PC-3 (cell line): ENCODE results near the gene CYFIP2. TPM values are rescaled to one million over a fixed set of nuclear protein-coding genes. Genes with fewer than 3 reads are reported as not detected.

Source experiments
- ATAC-seq: fragments of 200-7000 bp; cut with Tn5 transposase; 2 replicates; pipeline ENCODE4 v1.9.1; 2020; ENCODE audit warnings: mild to moderate bottlenecking, moderate library complexity
- BruUV-seq: library from RNA; stranded (reverse); fragments of 400-500 nt; replicated peaks from 2 replicates; lab custom pipeline; 2021; lab: Mats Ljungman, UMichigan
- CTCF ChIA-PET: fragments of 300-600 bp; sonication (Branson Sonifier 250); formaldehyde crosslinking; loops from one replicate; lab custom pipeline; 2022; ENCODE audit warnings: antibody characterized with exemption; lab: Charles Lee
- POLR2A ChIA-PET: fragments of 300-600 bp; sonication (Branson Sonifier 250); formaldehyde crosslinking; loops from one replicate; lab custom pipeline; 2022; ENCODE audit warnings: antibody characterized with exemption; ENCODE audit not compliant: unreplicated experiment; lab: Charles Lee
- DNase-seq: peaks from one replicate; pipeline ENCODE4 v3.0.0-alpha.2; 2015
- H2AFZ ChIP-seq: fragments of 300-600 bp; sonication (generic); 2 replicates; pipeline ENCODE4 v1.6.0; 2016; ENCODE audit warnings: antibody characterized with exemption, low read length
- H3F3A ChIP-seq: fragments of 300-600 bp; sonication (generic); one replicate; pipeline ENCODE4 v1.6.0; 2017; ENCODE audit warnings: antibody characterized with exemption, low read length, control low read depth, mild to moderate bottlenecking; ENCODE audit not compliant: unreplicated experiment
- H3K27ac ChIP-seq: fragments of 300-600 bp; sonication (generic); 2 replicates; pipeline ENCODE4 v1.5.1; 2016; ENCODE audit warnings: mild to moderate bottlenecking, low read length
- H3K27me3 ChIP-seq: fragments of 300-600 bp; sonication (generic); 2 replicates; pipeline ENCODE4 v1.6.1; 2016; ENCODE audit warnings: low read length, mixed read lengths
- H3K36me3 ChIP-seq: fragments of 300-600 bp; sonication (generic); 2 replicates; pipeline ENCODE4 v1.6.1; 2016; ENCODE audit warnings: low read depth, mixed run types, low read length, mixed read lengths
- H3K4me1 ChIP-seq: fragments of 300-600 bp; sonication (generic); 2 replicates; pipeline ENCODE4 v1.5.1; 2016; ENCODE audit warnings: low read length; ENCODE audit not compliant: insufficient read depth
- H3K4me2 ChIP-seq: fragments of 300-600 bp; sonication (generic); 2 replicates; pipeline ENCODE4 v1.6.0; 2016; ENCODE audit warnings: low read length
- H3K4me3 ChIP-seq: fragments of 300-600 bp; sonication (generic); 2 replicates; pipeline ENCODE4 v1.5.1; 2016; ENCODE audit warnings: mild to moderate bottlenecking, low read length, mixed read lengths
- H3K79me2 ChIP-seq: fragments of 300-600 bp; sonication (generic); 2 replicates; pipeline ENCODE4 v1.6.1; 2017; ENCODE audit warnings: low read length, mixed read lengths
- H3K9ac ChIP-seq: fragments of 300-600 bp; sonication (generic); 2 replicates; pipeline ENCODE4 v1.6.0; 2016; ENCODE audit warnings: mild to moderate bottlenecking, low read length
- H3K9me2 ChIP-seq: fragments of 300-600 bp; sonication (generic); replicated peaks from 2 replicates; pipeline ENCODE4 v1.6.1; 2016; ENCODE audit warnings: mixed run types, low read length, mixed read lengths
- H3K9me3 ChIP-seq: fragments of 300-600 bp; sonication (generic); 2 replicates; pipeline ENCODE4 v1.6.1; 2016; ENCODE audit warnings: low read length, mixed read lengths
- H4K20me1 ChIP-seq: fragments of 300-600 bp; sonication (generic); 2 replicates; pipeline ENCODE4 v1.6.1; 2016; ENCODE audit warnings: low read length, mixed read lengths
- EZH2 ChIP-seq: fragments of 300-600 bp; sonication (generic); IDR thresholded peaks from one replicate; pipeline ENCODE4 v1.6.1; 2017; ENCODE audit warnings: antibody characterized with exemption, mild to moderate bottlenecking, low read length; ENCODE audit not compliant: unreplicated experiment
- EZH2phosphoT487 ChIP-seq: fragments of 300-600 bp; sonication (generic); IDR thresholded peaks from 2 replicates; pipeline ENCODE4 v1.6.1; 2018; ENCODE audit warnings: mild to moderate bottlenecking, antibody characterized with exemption, low read length, borderline replicate concordance
- intact Hi-C: fragments of 100-400 bp; cut with micrococcal nuclease; formaldehyde crosslinking; loops from 2 replicates; pipeline ENCODE4 v1.9.0; 2023
- total RNA-seq: library from RNA; depleted of rRNA; stranded (reverse); fragments of >200 nt; gene quantifications from 2 replicates; pipeline ENCODE4 v1.2.3, GENCODE V29; 2014
- TF ChIP-seq, protein P1 (sequence below): fragments of 300-600 bp; sonication (generic); conservative IDR thresholded peaks from 2 replicates; pipeline ENCODE4 v1.5.1; 2017; ENCODE audit warnings: antibody characterized with exemption, low read depth, mild to moderate bottlenecking, low read length

Gene CYFIP2
- total RNA-seq, 1 experiment from 2014 or later, result 36.0 TPM

DNA sequence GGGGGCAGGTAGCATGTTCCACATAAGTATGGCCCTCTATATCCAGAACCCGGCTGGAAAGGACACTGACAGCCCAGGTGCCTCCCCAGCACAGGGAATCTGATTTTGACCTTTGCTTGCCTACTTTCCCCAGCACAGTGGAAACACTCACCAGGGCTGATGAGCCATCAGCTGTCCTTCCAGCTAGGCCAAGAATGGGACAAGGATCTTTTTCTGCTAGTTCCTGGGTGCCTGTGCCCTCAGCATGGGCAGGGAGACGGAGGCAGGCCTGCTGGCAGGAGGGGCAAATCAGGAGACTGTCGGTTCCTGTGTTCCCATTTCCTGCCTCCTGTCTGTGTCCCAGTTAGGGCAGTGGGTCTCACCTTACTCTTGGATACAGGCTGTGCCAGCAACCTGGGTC, 1.1 kb downstream of the CYFIP2 start:
- TSS peak; percentile 50 for BruUV-seq
- Histone ChIP-seq H3K4me1 (peaks cover 11% of the 10 kb centered on the region), H3K79me2 (no peaks in the 10 kb centered on the region), H3K9me3 (no peaks in the 10 kb centered on the region), H3K9me2 (no peaks in the 10 kb centered on the region), H3K36me3 (no peaks in the 10 kb centered on the region), H3F3A (no peaks in the 10 kb centered on the region), H2AFZ (peak overlapping the region; percentile 93; the same call in 1 of the 2 replicates), H3K4me3 (peak overlapping the region; percentile 79), H3K27me3 (peaks cover 3% of the 10 kb centered on the region; the same call in 1 of the 2 replicates), H3K9ac (no peak overlapping the region), H3K4me2 (peak overlapping the region; percentile 88), H3K27ac (no peak overlapping the region), H4K20me1 (no peaks in the 10 kb centered on the region)
- CTCF ChIA-PET, result no interaction called here
- POLR2A ChIA-PET, result no interaction called here
- ATAC-seq (no peak), DNase-seq (peak; percentile 32)
- intact Hi-C loops, result loop anchor here (5.0 kb wide), 1 partner anchor 120 kb away; no protein-coding TSS in a partner anchor
- TF ChIP-seq EZH2phosphoT487 (no peak), EZH2 (no peak)
- TF ChIP-seq, protein P1, sequence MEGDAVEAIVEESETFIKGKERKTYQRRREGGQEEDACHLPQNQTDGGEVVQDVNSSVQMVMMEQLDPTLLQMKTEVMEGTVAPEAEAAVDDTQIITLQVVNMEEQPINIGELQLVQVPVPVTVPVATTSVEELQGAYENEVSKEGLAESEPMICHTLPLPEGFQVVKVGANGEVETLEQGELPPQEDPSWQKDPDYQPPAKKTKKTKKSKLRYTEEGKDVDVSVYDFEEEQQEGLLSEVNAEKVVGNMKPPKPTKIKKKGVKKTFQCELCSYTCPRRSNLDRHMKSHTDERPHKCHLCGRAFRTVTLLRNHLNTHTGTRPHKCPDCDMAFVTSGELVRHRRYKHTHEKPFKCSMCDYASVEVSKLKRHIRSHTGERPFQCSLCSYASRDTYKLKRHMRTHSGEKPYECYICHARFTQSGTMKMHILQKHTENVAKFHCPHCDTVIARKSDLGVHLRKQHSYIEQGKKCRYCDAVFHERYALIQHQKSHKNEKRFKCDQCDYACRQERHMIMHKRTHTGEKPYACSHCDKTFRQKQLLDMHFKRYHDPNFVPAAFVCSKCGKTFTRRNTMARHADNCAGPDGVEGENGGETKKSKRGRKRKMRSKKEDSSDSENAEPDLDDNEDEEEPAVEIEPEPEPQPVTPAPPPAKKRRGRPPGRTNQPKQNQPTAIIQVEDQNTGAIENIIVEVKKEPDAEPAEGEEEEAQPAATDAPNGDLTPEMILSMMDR, result no peak

DNA sequence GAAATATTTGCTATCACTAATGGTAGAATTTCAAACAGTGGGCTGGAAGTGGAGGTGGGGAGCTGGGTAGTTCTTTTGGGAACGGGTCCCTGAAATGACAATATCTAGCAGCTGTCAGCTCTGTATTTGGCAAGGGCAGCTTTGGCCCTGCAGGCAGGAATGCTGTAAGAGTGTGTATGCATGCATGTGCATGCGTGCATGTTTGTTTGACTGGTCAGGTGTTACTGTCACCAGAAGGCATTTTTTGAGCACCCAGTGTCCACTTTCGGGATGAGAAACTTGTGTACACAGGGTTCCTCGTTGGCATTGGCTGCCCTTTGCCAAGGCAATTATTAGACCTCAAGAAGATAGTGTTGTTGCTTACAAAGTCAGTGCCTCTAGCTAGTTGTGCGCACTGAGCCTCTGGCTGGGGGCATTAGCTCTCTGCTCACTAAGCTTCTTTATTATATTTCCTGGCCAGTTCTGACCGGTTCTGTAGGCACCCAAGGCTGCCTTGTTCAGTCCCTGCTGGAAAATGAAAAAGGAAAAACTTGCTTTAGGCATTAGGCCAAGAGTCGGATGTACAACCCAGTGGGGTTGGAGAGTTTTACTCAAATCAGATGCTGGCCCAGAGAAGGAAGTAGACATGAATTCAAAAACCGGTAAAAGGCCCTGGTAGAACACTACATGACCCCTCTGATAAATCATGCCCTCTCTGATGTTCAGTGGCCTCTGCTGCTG, 2.0 kb downstream of the CYFIP2 start:
- no peak overlapping the region for H3K27ac ChIP-seq
- no peak overlapping the region for H2AFZ ChIP-seq
- intact Hi-C loops, result loop anchor here (5.0 kb wide), 1 partner anchor 121 kb away; no protein-coding TSS in a partner anchor
- ChIA-PET POLR2A (no interaction called here), CTCF (no interaction called here)
- ATAC-seq (no peak), DNase-seq (peak; percentile 32)
- H3K9me3 ChIP-seq, result no peaks in the 10 kb centered on the region
- no peaks in the 10 kb centered on the region for H4K20me1 ChIP-seq
- H3K4me2 ChIP-seq, result no peak overlapping the region
- H3K4me1 ChIP-seq, result peaks cover 11% of the 10 kb centered on the region
- no peaks in the 10 kb centered on the region for H3K27me3 ChIP-seq
- no peak overlapping the region for H3K9ac ChIP-seq
- no peaks in the 10 kb centered on the region for H3K9me2 ChIP-seq
- H3F3A ChIP-seq, result no peaks in the 10 kb centered on the region
- no TSS peak for BruUV-seq
- no peaks in the 10 kb centered on the region for H3K79me2 ChIP-seq
- TF ChIP-seq, protein P1, result no peak
- TF ChIP-seq EZH2 (no peak), EZH2phosphoT487 (no peak)
- no peak overlapping the region for H3K4me3 ChIP-seq
- no peaks in the 10 kb centered on the region for H3K36me3 ChIP-seq

DNA sequence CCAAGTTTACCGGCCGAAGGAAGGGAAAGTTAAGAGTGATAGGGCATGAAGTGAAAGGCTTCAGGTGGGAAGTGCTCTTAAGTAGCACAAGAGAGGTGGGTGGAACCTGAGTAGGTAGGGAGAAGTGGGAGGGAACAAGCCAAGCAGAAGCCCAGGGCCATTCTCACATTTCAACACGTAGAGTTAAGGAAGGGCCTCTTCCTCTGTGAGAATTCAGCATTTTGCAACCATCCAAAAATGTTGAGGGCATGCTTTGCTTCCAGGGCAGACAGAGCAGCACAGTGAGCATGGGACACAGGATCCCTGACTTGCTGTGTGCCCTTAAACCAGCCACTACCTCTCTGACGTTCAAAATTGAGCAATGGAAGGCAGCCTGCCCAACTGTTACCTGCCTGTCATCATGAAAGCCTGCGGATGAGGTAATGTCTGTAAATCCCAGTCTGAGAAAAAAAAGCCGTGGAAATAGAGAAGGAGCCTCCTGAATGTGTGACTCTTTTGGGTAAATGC, 3.3 kb downstream of the CYFIP2 start:
- no peaks in the 10 kb centered on the region for H3K79me2 ChIP-seq
- ChIA-PET POLR2A (no interaction called here), CTCF (no interaction called here)
- no peaks in the 10 kb centered on the region for H3K9me3 ChIP-seq
- ATAC-seq (no peak), DNase-seq (no peak)
- no peak overlapping the region for H3K4me3 ChIP-seq
- no peaks in the 10 kb centered on the region for H3K36me3 ChIP-seq
- H4K20me1 ChIP-seq, result no peaks in the 10 kb centered on the region
- no peak overlapping the region for H3K27ac ChIP-seq
- TF ChIP-seq EZH2 (no peak), EZH2phosphoT487 (no peak)
- TF ChIP-seq, protein P1, result no peak
- no peaks in the 10 kb centered on the region for H3K9me2 ChIP-seq
- no peak overlapping the region for H3K9ac ChIP-seq
- intact Hi-C loops, result loop anchor here (5.0 kb wide), 1 partner anchor 122 kb away; no protein-coding TSS in a partner anchor
- H3K27me3 ChIP-seq, result no peaks in the 10 kb centered on the region
- H3K4me2 ChIP-seq, result no peak overlapping the region
- no peak overlapping the region for H2AFZ ChIP-seq
- no TSS peak for BruUV-seq
- H3K4me1 ChIP-seq, result peaks cover 11% of the 10 kb centered on the region
- H3F3A ChIP-seq, result no peaks in the 10 kb centered on the region
